RKO (cell line): Measurements from ENCODE around the gene EIF2S2.

Experiments used
- DNase-seq: peaks from one replicate; pipeline ENCODE4 v3.0.0-alpha.2; 2016; ENCODE audit warnings: low spot score

The EIF2S2 gene

DNA sequence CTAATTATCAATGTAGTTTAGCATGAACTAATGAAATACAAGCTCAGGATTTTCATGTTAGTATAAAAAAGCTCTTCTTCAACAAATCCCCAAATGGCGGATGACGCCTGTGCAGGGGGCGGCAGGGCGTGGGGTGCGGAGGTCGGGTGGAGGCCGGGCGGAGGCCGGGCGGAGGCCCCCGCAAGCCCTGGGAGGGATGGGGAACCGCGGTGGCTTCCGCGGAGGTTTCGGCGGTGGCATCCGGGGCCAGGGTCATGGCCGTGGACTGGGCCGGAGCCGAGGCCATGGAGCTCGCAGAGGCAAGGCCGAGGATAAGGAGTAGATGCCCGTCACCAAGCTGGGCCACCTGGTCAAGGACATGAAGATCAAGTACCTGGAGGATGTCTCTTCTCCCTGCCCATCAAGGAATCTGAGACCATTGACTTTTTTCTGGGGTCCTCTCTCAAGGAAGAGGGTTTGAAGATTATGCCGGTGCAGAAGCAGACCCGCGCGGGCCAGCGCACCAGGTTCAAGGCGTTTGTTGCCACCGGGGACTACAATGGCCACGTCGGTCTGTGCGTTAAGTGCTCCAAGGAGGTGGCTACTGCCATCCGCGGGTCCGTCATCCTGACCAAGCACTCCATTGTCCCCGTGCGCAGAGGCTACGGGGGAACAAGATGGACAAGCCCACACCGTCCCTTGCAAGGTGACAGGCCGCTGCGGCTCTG, 10.4 kb upstream of the EIF2S2 start:
- no peak for DNase-seq

DNA sequence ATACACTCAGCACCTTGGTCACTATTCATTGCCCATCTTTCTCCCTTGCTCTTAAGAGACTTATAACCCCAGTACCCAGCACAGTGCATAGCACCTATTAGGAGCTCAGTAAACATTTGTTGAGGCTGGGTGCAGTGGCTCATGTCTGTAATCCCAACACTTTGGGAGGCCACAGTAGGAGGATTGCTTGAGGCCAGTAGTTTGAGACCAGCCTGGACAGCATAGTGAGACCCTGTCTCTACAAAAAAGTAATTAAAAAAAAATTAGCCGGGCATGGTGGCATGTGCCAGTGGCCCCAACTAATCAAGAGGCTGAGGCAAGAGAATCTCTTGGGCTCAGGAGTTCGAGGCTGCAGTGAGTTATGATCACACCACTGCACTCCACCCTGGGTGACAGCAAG, 8.2 kb upstream of the EIF2S2 start:
- no peak for DNase-seq

DNA sequence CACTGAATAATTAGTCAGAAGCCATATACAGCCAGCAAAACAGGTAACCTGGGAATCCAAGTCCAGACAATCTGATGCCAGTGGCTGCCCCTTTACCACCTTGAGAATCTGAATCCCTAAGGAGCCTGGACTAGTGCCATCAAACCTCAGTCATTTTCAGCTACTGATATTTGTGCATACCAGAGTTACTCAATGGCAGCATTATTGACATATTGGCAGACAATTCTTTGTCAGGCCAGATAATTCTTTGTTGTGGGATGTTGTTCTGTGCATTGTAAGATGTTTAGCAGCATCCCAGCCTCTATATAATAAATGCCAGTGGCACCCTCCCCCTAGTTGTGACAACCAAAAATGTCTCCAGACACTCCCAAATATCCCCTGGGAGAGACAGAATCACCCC, 3.2 kb upstream of the EIF2S2 start:
- no peak for DNase-seq

DNA sequence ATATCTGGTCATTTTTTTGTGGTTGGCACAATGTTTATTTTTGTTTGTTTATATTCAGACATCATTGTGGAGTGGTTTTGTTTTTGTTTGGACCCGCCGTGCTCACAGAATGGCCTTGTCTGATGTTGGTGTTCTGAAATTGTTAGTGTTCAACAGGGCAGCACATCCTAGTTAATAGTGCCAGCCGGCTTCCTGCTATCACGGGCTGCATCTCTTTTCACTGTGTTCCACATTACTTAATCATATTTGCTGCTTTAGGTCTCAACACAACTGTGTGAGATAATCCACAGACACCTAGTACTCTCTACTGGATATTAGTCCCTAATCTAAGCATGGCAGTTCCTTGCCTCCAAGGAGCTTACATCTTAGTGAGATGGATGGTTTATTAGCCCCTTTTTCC, 2.8 kb upstream of the EIF2S2 start:
- DNase-seq, result no peak

GRCh38 chr20:34112600-34113101, 608 bp upstream of the EIF2S2 start:
- peak; percentile 35 for DNase-seq

- peak; percentile 75 for DNase-seq
These were observed 1.1 kb downstream of the EIF2S2 start for GRCh38 chr20:34110745-34111641.

DNA sequence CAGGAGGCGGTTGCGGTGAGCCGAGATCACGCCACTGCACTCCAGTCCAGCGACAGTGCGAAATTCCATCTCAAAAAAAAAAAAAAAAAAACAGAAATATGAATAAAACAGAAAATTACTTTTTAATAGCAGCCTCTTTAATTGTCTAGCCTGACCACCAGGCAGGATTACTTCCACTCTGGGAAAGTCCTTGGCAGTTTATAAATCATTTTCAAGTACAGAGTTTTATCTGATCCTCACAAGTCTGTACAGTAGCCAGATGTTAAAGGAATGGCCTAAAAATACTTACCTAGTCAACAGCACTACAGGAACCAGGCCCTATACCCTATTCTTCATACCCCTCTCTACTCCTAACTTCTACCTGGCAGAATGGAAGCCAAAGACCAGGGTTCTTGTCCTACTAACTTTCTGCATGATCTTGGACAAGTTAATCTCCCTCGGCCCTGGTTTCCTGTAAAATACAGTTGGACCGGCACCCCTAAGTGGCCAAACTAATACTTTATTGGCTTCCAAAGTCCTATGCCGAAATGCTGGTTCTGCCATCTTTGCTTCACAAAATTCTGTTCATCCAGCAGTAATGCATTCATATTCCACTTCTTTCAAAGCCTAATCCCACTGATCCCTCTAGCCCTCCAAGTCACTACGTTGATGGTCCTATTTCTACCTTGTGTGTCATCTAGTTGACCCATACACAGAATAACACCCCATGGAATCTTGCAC, 1.9 kb downstream of the EIF2S2 start:
- no peak for DNase-seq

- DNase-seq, result no peak
These were observed 2.6 kb downstream of the EIF2S2 start for GRCh38 chr20:34109442-34109841.

- DNase-seq, result peak; percentile 50
These were observed 3.3 kb downstream of the EIF2S2 start for GRCh38 chr20:34108616-34109174.

- DNase-seq, result no peak
These were observed 5.9 kb downstream of the EIF2S2 start for GRCh38 chr20:34105978-34106675.

DNA sequence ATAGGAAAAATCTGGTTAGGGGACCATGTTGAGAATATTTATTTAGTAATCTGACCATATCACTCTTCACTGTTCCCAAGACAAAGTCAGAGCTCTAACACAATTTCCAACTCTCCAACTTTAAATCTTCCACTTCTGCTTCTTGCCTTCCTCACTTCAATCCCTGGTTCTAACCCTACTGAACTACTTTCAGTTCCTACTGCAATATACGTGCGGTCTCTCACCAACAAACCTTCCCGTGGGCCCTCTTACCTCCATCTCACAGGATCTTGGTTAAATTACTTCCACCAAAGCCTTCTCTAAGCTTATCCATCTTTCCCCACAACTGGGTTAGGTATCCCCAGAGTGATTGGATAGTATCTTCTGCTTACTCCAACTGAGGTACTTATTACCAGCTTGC, 8.0 kb downstream of the EIF2S2 start:
- no peak for DNase-seq

GRCh38 chr20:34102342-34102741, 9.7 kb downstream of the EIF2S2 start:
- no peak for DNase-seq

DNA sequence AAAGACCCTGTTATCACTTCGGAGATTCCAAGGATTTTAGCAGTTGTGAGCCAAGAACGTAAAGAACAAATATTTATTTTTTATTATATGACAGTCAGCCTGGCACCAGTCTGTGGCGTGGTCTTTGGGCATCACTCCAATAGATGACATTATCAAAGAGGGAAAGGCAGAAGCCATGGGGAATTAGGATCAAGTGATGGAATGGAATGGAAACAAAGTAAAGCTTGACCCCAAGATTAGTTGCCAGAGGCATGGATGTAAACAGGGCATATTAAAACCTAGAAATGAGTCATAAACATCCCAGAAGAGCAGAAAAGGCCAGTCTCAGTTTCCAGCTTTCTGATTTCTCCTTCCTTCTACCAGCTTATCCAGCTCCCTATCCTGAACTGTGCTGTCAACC, 11.5 kb downstream of the EIF2S2 start:
- no peak for DNase-seq

DNA sequence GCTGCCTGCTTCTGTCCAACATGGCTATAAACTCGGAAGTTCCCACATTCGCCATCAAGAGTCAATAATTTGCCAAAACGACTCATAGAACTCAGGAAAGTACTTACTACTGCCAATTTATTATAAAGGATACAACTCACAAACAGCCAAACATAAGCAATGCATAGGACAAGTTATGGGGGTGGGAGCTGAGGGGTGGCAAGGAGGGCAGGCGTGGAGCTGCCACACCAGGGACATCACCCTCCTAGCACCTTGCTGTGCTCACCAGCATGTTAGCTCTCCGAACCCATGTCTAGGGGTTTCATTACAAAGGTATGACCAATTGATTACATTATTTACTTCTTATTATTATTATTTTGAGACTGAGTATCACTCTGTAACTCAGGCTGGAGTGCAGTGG, 12.4 kb downstream of the EIF2S2 start:
- DNase-seq, result no peak

DNA sequence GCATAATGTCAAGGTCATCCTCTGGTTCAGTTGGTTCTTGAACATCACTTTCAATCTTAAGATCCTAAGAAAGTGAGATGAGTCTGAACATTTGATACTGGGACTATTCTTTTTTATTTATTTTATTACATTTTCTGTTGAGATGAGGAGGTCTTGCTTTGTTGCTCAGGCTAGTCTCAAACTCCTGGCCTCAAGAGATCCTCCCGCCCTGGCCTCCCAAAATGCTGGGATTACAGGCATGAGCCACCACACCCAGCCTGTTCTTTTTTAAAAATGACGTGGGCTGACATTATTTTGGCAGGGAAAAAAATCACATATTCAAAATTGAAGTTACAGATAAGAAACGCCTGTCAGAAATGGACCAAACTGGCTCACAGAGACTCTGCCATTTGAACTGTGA, 13.5 kb downstream of the EIF2S2 start:
- no peak for DNase-seq

DNA sequence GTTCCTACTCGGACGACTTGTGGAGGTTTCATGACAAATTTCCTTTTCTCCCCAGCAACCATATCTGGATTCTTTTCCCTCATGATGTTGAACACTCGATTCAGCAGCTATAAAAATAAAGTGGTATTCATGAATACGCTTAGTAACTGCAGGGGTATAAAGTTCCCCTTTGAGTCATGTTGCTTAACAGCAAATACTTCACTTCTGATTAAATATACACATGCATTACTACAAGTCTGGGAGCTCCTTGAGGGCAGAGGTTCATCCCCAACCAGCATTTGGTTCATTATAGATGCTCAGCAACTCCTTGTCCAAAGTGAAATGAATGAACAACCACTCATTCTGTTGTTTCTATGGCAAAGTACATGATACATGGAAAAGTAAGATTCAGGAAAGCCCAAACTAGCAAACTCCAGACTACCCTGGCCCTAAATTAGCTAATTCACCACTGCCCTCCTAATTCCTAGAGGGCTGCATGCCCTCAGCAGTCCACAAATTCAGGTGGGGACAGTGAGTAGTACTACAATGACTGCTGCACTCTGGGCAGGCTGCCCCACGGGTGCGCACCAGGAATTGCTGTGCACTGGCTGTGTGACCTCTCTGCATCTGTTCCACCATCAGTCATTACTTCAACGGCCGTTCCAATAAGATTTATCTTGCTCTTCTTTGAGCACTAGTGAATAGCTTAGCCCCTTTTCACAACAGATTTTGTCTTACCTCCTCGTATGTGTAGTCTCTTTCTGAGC, 15.2 kb downstream of the EIF2S2 start:
- no peak for DNase-seq

- DNase-seq, result no peak
These were observed 16.2 kb downstream of the EIF2S2 start for GRCh38 chr20:34095825-34096224.

DNA sequence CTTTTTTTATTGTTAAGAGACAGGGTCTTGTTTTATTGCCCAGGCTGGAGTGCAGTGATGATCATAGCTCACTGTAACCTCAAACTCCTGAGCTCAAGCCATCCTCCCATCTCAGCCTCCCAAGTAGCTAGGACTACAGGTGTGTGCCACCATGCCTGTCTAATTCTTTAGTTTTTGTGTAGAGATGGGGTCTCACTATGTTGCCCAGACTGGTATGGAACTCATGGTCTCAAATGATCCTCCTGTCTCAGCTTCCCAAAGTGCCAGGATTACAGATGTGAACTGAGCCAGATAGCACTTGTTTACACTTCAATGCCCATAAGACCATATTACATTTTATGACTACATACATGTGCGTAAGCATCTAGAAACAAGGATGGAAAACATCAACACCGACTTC, 18.1 kb downstream of the EIF2S2 start:
- no peak for DNase-seq

- DNase-seq, result no peak
These were observed 20.3 kb downstream of the EIF2S2 start for GRCh38 chr20:34091637-34092200.

GRCh38 chr20:34090645-34091044, 21.4 kb downstream of the EIF2S2 start:
- DNase-seq, result no peak
